Measurements from ENCODE around the gene NPTN.
A peak's percentile ranks its signal among the peaks of the same experiment; 100 is the strongest.

The NPTN gene

GRCh38 chr15:73624530-73624929, 8.7 kb downstream of the NPTN start:
- Mint-ChIP-seq H3K27me3 (ENCODE audit: low read depth, poor library complexity) (no peaks in the 10 kb centered on the region), H3K4me1 (peaks cover 46% of the 10 kb centered on the region)

GRCh38 chr15:73621286-73621826, 11.8 kb downstream of the NPTN start:
- H3K9me3 Mint-ChIP-seq = no peaks in the 10 kb centered on the region
- no peak for TF ChIP-seq CTCF (IDR thresholded peaks at IDR 0.05)
- no peak overlapping the region for H3K27ac Mint-ChIP-seq
- no peak for DNase-seq
- H3K4me3 Mint-ChIP-seq = no peak overlapping the region
- H3K36me3 Mint-ChIP-seq (ENCODE audit: low read depth) = no peaks in the 10 kb centered on the region
- peaks cover 52% of the 10 kb centered on the region for H3K4me1 Mint-ChIP-seq
- no peaks in the 10 kb centered on the region for H3K27me3 Mint-ChIP-seq (ENCODE audit: low read depth, poor library complexity)

More at GRCh38 chr15:73624530-73624929, 8.7 kb downstream of the NPTN start:
- no peak for DNase-seq
- no peak for TF ChIP-seq CTCF (IDR thresholded peaks at IDR 0.05)
- Mint-ChIP-seq H3K36me3 (ENCODE audit: low read depth) (no peaks in the 10 kb centered on the region), H3K4me3 (no peak overlapping the region), H3K27ac (peak overlapping the region; percentile 61), H3K9me3 (no peaks in the 10 kb centered on the region)

- no peak overlapping the region for H3K4me3 Mint-ChIP-seq
- H3K36me3 Mint-ChIP-seq (ENCODE audit: low read depth) = no peaks in the 10 kb centered on the region
- H3K4me1 Mint-ChIP-seq = peaks cover 60% of the 10 kb centered on the region
Measured at GRCh38 chr15:73620078-73620477, 13.1 kb downstream of the NPTN start.

GRCh38 chr15:73617913-73618312, 15.3 kb downstream of the NPTN start:
- no peaks in the 10 kb centered on the region for H3K9me3 Mint-ChIP-seq
- H3K4me3 Mint-ChIP-seq = no peak overlapping the region
- no peak for DNase-seq
- peaks cover 46% of the 10 kb centered on the region for H3K4me1 Mint-ChIP-seq
- peak overlapping the region; percentile 90 for H3K27ac Mint-ChIP-seq
- TF ChIP-seq CTCF (IDR thresholded peaks at IDR 0.05) = no peak
- H3K36me3 Mint-ChIP-seq (ENCODE audit: low read depth) = no peaks in the 10 kb centered on the region
- H3K27me3 Mint-ChIP-seq (ENCODE audit: low read depth, poor library complexity) = no peaks in the 10 kb centered on the region

More at GRCh38 chr15:73620078-73620477, 13.1 kb downstream of the NPTN start:
- DNase-seq = no peak
- H3K9me3 Mint-ChIP-seq = no peaks in the 10 kb centered on the region
- H3K27me3 Mint-ChIP-seq (ENCODE audit: low read depth, poor library complexity) = no peaks in the 10 kb centered on the region
- no peak for TF ChIP-seq CTCF (IDR thresholded peaks at IDR 0.05)
- no peak overlapping the region for H3K27ac Mint-ChIP-seq

GRCh38 chr15:73617301-73617831, 15.8 kb downstream of the NPTN start:
- no peaks in the 10 kb centered on the region for H3K9me3 Mint-ChIP-seq
- H3K4me3 Mint-ChIP-seq = no peak overlapping the region
- H3K27ac Mint-ChIP-seq = peak overlapping the region; percentile 90
- TF ChIP-seq CTCF (IDR thresholded peaks at IDR 0.05) = no peak
- peaks cover 46% of the 10 kb centered on the region for H3K4me1 Mint-ChIP-seq
- no peaks in the 10 kb centered on the region for H3K36me3 Mint-ChIP-seq (ENCODE audit: low read depth)
- DNase-seq = no peak
- H3K27me3 Mint-ChIP-seq (ENCODE audit: low read depth, poor library complexity) = no peaks in the 10 kb centered on the region

- peak overlapping the region; percentile 0 for H3K27ac Mint-ChIP-seq
- H3K4me1 Mint-ChIP-seq = peaks cover 21% of the 10 kb centered on the region
- no peak for TF ChIP-seq CTCF (IDR thresholded peaks at IDR 0.05)
- no peak overlapping the region for H3K4me3 Mint-ChIP-seq
- H3K36me3 Mint-ChIP-seq (ENCODE audit: low read depth) = peaks cover 11% of the 10 kb centered on the region
- H3K9me3 Mint-ChIP-seq = no peaks in the 10 kb centered on the region
- H3K27me3 Mint-ChIP-seq (ENCODE audit: low read depth, poor library complexity) = no peaks in the 10 kb centered on the region
- no peak for DNase-seq
Measured at GRCh38 chr15:73608941-73609340, 24.2 kb downstream of the NPTN start.

All from nephron progenitor cell (in vitro differentiated cells).